DND-41 (cell line): Measurements from ENCODE around the gene ONECUT3.

Experiments
- EZH2 ChIP-seq: IDR thresholded peaks from 3 replicates; pipeline ENCODE4 v1.6.1; 2012; ENCODE audit warnings: borderline replicate concordance, low read depth, mild to moderate bottlenecking, moderate library complexity, low read length, inconsistent platforms; ENCODE audit not compliant: severe bottlenecking
- TF ChIP-seq, protein P1 (sequence below): IDR thresholded peaks from 2 replicates; pipeline ENCODE4 v1.5.1; 2012; ENCODE audit warnings: borderline replicate concordance, low read length, moderate library complexity, mild to moderate bottlenecking; ENCODE audit not compliant: poor library complexity, severe bottlenecking; ENCODE audit errors: extremely low read depth

DNA sequence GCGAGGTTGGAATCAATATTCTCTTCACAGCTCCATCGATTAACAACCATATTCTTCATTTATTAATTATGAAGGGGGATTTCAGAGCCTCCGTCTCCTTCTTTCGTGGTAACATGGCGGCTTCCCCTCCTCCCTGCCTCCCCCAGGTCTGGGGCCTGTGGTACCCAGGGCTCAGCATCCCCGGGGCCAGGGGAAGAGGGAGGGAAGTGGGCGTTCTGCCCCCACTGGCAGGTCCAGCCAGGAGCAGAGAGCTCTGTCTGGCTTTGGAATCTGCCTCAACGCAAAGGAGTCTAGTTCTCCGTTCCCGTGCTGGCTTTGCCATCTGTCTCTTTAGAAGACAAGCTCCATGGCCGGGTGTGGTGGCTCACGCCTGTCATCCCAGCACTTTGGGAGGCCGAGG lies 37.8 kb upstream of the ONECUT3 start:
- TF ChIP-seq, protein P1, sequence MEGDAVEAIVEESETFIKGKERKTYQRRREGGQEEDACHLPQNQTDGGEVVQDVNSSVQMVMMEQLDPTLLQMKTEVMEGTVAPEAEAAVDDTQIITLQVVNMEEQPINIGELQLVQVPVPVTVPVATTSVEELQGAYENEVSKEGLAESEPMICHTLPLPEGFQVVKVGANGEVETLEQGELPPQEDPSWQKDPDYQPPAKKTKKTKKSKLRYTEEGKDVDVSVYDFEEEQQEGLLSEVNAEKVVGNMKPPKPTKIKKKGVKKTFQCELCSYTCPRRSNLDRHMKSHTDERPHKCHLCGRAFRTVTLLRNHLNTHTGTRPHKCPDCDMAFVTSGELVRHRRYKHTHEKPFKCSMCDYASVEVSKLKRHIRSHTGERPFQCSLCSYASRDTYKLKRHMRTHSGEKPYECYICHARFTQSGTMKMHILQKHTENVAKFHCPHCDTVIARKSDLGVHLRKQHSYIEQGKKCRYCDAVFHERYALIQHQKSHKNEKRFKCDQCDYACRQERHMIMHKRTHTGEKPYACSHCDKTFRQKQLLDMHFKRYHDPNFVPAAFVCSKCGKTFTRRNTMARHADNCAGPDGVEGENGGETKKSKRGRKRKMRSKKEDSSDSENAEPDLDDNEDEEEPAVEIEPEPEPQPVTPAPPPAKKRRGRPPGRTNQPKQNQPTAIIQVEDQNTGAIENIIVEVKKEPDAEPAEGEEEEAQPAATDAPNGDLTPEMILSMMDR, result no peak
- TF ChIP-seq EZH2, result no peak
